Stimulated activated CD8-positive, alpha-beta memory T cell treated with anti-CD3 and anti-CD28 coated beads, Interleukin-7, amount 100 ng/mL, for 4 hours (primary cell): ENCODE results near the gene MYO3B.

Experiments used
- DNase-seq, 2 donors: peaks; one replicate each; pipeline ENCODE4 v3.0.0-alpha.2; 2020; ENCODE audit warnings: low read depth in 2 of 2

MYO3B gene

GRCh38 chr2:170161516-170162270 lies 16.3 kb upstream of the MYO3B start:
- DNase-seq: no peak

- no peak for DNase-seq
These were observed 15.7 kb upstream of the MYO3B start for GRCh38 chr2:170162271-170162632.

GRCh38 chr2:170163411-170164065 lies 14.4 kb upstream of the MYO3B start:
- no peak for DNase-seq

- DNase-seq: no peak
These were observed 12.8 kb upstream of the MYO3B start for GRCh38 chr2:170165129-170165528.

GRCh38 chr2:170166735-170167134 lies 11.2 kb upstream of the MYO3B start:
- DNase-seq: no peak

GRCh38 chr2:170170281-170171040 lies 7.5 kb upstream of the MYO3B start:
- DNase-seq: no peak

GRCh38 chr2:170176212-170176611 lies 1.7 kb upstream of the MYO3B start:
- no peak for DNase-seq

- no peak for DNase-seq
These were observed 2.2 kb downstream of the MYO3B start for GRCh38 chr2:170180031-170180566.

- DNase-seq: no peak
These were observed 3.7 kb downstream of the MYO3B start for GRCh38 chr2:170181602-170182001.

GRCh38 chr2:170185319-170185718 lies 7.4 kb downstream of the MYO3B start:
- DNase-seq: no peak

- no peak for DNase-seq
These were observed 11.8 kb downstream of the MYO3B start for GRCh38 chr2:170189757-170190156.

GRCh38 chr2:170190172-170190571 lies 12.2 kb downstream of the MYO3B start:
- DNase-seq: no peak

GRCh38 chr2:170191166-170191866 lies 13.4 kb downstream of the MYO3B start:
- DNase-seq: no peak

- no peak for DNase-seq
These were observed 19.0 kb downstream of the MYO3B start for GRCh38 chr2:170196963-170197362.

GRCh38 chr2:170201275-170201674 lies 23.3 kb downstream of the MYO3B start:
- DNase-seq: no peak

- DNase-seq: no peak
These were observed 23.9 kb downstream of the MYO3B start for GRCh38 chr2:170201734-170202393.

- DNase-seq: no peak
These were observed 24.5 kb downstream of the MYO3B start for GRCh38 chr2:170202437-170202836.

GRCh38 chr2:170204298-170204951 lies 26.5 kb downstream of the MYO3B start:
- no peak for DNase-seq

GRCh38 chr2:170206246-170206645 lies 28.3 kb downstream of the MYO3B start:
- DNase-seq: no peak

- no peak for DNase-seq
These were observed 29.0 kb downstream of the MYO3B start for GRCh38 chr2:170206805-170207407.
